HG03095 (cell line): Measurements from ENCODE around the gene SLC31A1.

Experiments used
- ATAC-seq: cut with Tn5 transposase; IDR thresholded peaks from one replicate; pipeline ENCODE4 v1.9.1; 2021; ENCODE audit warnings: moderate library complexity; ENCODE audit not compliant: unreplicated experiment

The SLC31A1 gene

GRCh38 chr9:113301548-113301947, 80.2 kb downstream of the SLC31A1 start:
- ATAC-seq, result no peak

DNA sequence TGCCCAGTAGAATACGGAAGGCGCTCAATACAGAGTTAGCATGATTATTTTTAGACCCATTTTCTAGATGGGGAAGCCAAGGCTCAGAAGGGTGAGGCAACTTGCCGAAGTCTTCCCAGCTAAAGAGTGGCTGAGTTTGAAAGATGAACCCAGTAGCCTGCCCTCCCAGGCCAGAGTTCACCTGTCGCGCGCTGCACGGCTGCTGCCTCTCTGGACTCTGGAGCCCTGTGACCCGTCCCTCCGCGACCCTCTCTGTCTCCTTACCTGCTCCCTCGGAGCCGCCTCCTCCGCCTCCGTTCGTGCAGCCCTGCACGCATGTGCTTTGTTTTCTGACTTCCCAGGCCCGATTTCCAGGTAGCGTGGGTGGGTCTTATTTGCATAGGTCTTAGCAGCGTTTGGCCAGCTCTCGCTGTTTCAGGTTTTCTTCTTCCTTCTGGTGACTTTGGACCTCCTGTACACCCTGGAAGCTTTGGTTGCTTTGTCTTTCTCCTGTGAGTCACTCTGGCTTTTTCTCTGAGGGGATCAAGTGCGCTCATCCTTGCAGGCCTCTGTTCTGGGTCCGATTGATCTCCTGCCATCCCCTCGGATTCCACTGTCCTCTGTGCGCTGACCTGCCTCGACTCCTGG, 81.6 kb downstream of the SLC31A1 start, which contains the start of gene RNF183:
Gene RNF183 (minus strand): TSS at position 585 of the 627 bp plus-strand sequence. CDS start 5,192 bp downstream, outside the sequence.
- no peak for ATAC-seq

- ATAC-seq, result no peak
Observed at GRCh38 chr9:113306566-113306965, 85.2 kb downstream of the SLC31A1 start.

GRCh38 chr9:113307396-113307975, 86.1 kb downstream of the SLC31A1 start:
- no peak for ATAC-seq

DNA sequence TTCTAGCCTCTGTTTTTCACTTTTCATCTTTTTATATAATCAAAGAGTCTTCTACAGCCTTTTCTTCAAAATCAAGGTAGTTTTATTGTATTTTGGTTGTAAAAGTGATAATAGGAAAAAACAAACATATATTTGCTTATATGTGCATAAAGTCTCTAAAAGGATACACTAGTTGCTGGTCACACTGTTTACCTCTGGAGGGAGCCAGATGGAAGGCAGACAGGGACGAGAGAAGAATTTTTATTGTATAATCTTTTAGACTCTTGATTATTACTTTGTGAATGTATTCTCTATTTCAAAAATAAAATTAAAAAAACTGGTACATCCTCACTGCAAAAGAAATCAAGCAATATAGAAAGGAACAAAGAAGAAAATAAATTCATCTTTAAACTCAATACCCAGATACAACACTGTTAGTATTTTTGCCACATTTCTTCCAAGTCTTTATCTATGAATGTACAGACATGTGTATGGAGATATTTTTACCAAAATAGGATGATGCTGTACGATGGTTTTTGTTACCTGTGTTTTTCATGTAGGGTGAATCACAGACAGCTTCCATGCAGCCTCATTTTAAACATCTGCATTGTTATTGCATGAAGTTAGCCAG, 88.0 kb downstream of the SLC31A1 start:
- no peak for ATAC-seq

DNA sequence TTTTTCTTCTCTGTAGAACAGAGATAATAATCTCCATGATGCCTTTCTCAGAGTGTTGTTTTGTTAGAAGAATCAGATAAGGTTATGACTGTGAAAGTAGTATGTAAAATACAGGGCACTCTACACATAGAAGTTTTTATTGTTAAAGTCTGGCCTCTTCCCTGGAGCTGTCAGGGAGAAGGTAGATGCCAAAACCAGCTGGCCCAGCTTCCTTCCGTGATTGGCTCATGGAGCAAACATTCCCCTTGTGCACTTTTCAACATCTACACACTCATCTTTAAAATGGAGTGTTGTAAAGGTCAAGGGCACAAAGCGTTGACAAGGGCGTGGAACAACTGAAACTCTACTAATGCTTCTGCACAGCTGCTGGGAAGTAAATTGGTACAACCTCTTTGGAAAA, 89.2 kb downstream of the SLC31A1 start:
- ATAC-seq, result no peak

GRCh38 chr9:113311961-113312360, 90.6 kb downstream of the SLC31A1 start:
- ATAC-seq, result no peak

DNA sequence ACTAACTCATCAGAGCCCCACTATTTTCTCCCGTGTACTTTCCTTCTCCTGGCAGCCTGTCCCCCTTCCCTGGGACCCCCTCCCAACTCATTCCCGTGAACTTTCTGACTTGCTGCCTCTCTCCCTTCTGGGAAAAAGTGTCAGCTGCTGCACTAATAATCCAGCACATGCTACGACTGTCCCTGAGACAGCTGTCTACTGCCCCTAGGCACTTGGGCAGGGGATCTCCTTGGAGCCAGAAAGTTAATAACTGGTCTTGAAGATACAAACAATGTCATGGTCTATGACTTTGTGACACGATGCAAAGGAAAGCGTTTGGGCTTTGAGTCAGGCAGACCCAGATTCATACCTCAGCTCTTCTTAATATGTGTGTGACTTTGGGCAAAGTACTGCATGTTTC, 91.9 kb downstream of the SLC31A1 start:
- no peak for ATAC-seq
